Measurements from ENCODE around the gene GLT6D1.
"Not testable (repeated sequence)": the region's sequence is repeated elsewhere in the genome, so short reads cannot be mapped to it uniquely, and the experiment has no call there.

The GLT6D1 gene

GRCh38 chr9:135671591-135672041 lies 32.3 kb upstream of the GLT6D1 start:
- no peak for DNase-seq (ENCODE audit: low read depth)
- no peak for TF ChIP-seq CTCF (IDR thresholded peaks at IDR 0.05; ENCODE audit: low read length, missing control alignments)

GRCh38 chr9:135670721-135671590 lies 31.6 kb upstream of the GLT6D1 start:
- no peak for DNase-seq (ENCODE audit: low read depth)
- no peak for TF ChIP-seq CTCF (IDR thresholded peaks at IDR 0.05; ENCODE audit: low read length, missing control alignments)
- H3K4me3 ChIP-seq (replicated peaks; ENCODE audit: low read depth, low read length), result no peak overlapping the region

More at GRCh38 chr9:135671591-135672041, 32.3 kb upstream of the GLT6D1 start:
- H3K4me3 ChIP-seq (replicated peaks; ENCODE audit: low read depth, low read length), result no peak overlapping the region

GRCh38 chr9:135669616-135670285 lies 30.4 kb upstream of the GLT6D1 start:
- no peak for DNase-seq (ENCODE audit: low read depth)
- no peak for TF ChIP-seq CTCF (IDR thresholded peaks at IDR 0.05; ENCODE audit: low read length, missing control alignments)
- H3K4me3 ChIP-seq (replicated peaks; ENCODE audit: low read depth, low read length), result no peak overlapping the region

- H3K4me3 ChIP-seq (replicated peaks; ENCODE audit: low read depth, low read length); DNase-seq (ENCODE audit: low read depth): not testable (repeated sequence)
These were observed 29.7 kb upstream of the GLT6D1 start for GRCh38 chr9:135669018-135669417.

GRCh38 chr9:135667463-135668001 lies 28.2 kb upstream of the GLT6D1 start:
- no peak for TF ChIP-seq CTCF (IDR thresholded peaks at IDR 0.05; ENCODE audit: low read length, missing control alignments)
- no peak for DNase-seq (ENCODE audit: low read depth)
- H3K4me3 ChIP-seq (replicated peaks; ENCODE audit: low read depth, low read length), result no peak overlapping the region

- DNase-seq (ENCODE audit: low read depth), result no peak
- no peak for TF ChIP-seq CTCF (IDR thresholded peaks at IDR 0.05; ENCODE audit: low read length, missing control alignments)
- no peak overlapping the region for H3K4me3 ChIP-seq (replicated peaks; ENCODE audit: low read depth, low read length)
These were observed 27.5 kb upstream of the GLT6D1 start for GRCh38 chr9:135666534-135667462.

Measured in fibroblast of pulmonary artery (primary cell).